Stimulated activated CD4-positive, alpha-beta T cell treated with anti-CD3 and anti-CD28 coated beads, Interleukin-15, amount 100 ng/mL, for 1 hour (primary cell): Measurements from ENCODE around the gene TAF6.

ENCODE experiments used
- DNase-seq, 2 donors: peaks; one replicate each; pipeline ENCODE4 v3.0.0-alpha.2; 2020; ENCODE audit warnings: low read depth in 1 of 2, low spot score in 1 of 2

TAF6 gene

GRCh38 chr7:100075418-100075817 is 43.7 kb downstream of the TAF6 start:
- DNase-seq: no peak

- no peak for DNase-seq
These were observed 44.3 kb downstream of the TAF6 start for GRCh38 chr7:100074841-100075240.

- DNase-seq: no peak
These were observed 46.7 kb downstream of the TAF6 start for GRCh38 chr7:100072462-100072861.

DNA sequence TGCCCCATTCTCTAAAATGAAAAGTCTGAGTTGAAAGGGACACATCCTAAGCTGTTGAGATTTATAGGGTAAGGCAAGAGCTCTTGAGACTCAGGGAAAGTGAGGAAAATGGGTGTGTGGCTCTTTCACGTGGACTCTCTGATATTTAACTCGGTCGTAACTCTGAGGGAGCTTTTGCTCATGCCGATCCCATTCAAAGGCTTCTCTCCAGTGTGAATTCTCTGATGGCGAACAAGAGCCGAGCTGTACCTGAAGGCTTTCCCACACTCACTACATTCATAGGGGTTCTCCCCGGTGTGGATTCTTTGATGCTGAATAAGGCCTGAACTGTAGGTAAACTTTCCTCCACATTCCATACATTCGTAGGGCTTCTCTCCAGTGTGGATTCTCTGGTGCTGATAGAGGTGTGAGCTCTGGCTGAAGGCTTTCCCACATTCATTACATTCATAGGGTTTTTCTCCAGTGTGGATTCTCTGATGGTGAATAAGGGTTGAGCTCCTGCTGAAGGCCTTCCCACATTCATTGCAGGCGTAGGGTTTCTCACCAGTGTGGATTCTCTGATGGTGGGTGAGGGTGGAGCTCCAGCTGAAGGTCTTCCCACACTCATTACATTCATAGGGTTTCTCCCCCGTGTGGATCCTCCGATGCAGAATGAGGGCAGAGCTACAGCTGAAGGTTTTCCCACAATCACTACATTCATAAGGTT is 48.0 kb downstream of the TAF6 start:
- no peak for DNase-seq

DNA sequence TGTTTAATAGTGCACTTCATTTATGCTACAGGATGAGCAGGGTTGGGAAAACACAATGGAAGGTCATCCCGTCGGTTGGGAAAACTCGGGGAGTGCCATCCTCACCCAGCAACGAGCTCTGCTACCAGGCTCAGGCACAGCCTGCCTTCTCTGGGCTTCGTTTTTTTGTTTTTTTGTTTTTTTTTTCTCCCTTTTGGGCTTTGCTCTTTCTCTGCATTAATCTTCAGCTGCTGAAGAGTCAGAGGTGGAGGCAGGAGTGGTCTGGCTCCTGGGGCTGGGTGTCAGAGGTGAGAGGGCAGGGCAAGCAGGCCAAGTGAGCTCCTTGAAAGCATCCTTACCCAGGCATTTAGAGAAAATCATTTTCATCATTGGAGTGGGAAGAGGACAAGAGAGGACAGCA is 49.2 kb downstream of the TAF6 start:
- no peak for DNase-seq

DNA sequence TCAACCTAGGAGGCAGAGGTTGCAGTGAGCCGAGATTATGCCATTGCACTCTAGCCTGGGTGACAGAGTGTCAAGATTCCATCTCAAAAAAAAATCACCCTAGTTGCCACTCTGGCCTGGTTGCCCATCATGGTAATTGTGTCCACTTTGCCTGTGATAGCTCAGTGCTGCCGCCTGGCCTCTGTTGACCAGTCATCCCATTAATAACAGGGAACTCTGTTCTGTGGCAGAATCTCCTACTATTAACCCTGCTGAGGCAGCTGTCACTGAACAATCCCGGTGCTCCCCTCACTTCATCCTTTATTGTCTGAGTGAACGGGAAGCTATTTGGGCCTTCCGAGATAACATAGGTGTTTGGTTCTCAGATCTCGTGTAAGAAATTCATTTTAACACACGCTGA is 52.2 kb downstream of the TAF6 start:
- DNase-seq: no peak

GRCh38 chr7:100065452-100066186 is 53.5 kb downstream of the TAF6 start:
- no peak for DNase-seq

- DNase-seq: no peak
These were observed 55.0 kb downstream of the TAF6 start for GRCh38 chr7:100064162-100064561.

- DNase-seq: no peak
These were observed 55.8 kb downstream of the TAF6 start for GRCh38 chr7:100063376-100063775.

GRCh38 chr7:100061518-100062193 is 57.5 kb downstream of the TAF6 start:
- no peak for DNase-seq

DNA sequence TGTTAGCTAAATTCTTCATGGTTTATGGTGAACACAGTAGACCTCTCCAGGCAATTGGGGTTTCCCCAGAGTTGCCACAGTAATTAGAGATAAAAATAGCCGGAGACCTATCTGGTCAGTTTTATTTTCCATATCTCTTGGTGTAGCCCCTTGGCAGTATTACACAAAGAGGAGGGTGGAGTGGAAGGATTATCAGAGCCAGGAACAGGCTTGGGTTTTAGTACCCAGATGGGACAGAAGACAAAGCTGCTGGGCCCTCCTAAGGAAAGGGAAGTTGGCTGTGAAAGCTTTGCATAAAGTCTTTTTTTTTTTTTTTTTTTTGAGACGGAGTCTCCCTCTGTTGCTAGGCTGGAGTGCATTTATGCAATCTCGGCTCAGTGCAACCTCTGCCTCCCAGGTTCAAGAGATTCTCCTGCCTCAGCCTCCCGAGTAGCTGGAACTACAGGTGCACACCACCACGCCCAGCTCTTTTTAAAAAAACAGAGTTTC is 59.9 kb downstream of the TAF6 start:
- no peak for DNase-seq
